Stimulated activated CD8-positive, alpha-beta memory T cell treated with anti-CD3 and anti-CD28 coated beads, Interleukin-15, amount 100 ng/mL, for 24 hours (primary cell): ENCODE measurements around the gene RAB3C.
"Not testable (repeated sequence)": the region's sequence is repeated elsewhere in the genome, so short reads cannot be mapped to it uniquely, and the experiment has no call there.

Experiments used
- DNase-seq: peaks from one replicate; pipeline ENCODE4 v3.0.0-alpha.2; 2020; ENCODE audit warnings: low read depth

Gene RAB3C, protein sequence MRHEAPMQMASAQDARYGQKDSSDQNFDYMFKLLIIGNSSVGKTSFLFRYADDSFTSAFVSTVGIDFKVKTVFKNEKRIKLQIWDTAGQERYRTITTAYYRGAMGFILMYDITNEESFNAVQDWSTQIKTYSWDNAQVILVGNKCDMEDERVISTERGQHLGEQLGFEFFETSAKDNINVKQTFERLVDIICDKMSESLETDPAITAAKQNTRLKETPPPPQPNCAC

DNA sequence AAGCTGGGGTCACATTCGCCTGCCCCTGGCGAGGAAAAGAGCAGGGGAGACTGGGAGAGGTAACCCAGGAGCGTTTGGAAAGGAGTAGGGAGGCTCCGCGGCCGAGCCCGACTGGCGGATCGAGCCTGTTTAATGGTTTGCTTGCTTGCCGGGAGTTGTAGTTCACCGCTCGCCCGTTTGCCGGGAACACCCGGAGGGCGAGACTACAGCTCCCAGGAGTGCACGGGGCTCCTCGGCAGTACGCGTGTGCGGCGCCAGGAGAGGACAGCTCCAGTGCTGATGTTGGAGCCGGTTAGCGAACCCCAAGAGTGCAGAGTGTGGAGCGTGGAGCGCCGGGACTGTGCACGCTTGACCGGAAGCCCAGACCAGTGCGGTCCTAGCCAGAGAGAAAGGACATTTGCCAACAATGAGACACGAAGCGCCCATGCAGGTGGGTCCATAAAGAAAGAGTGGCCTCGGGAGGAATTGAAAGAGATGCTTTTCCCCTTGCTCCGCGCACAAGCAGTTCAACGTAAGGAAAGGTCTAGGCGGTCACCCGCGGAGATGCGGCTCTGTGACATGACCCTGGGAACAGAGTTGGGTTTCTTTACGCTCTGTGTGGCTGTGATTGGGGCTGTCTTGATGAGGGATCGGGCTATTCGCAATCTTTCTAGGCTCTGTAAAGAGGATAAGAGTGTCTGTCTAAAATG, at the start of gene RAB3C:
RAB3C (plus strand) TSS at position 273 of the 689 bp plus-strand sequence; CDS start at position 407, 134 bp downstream.
- DNase-seq, result peak; percentile 2

DNA sequence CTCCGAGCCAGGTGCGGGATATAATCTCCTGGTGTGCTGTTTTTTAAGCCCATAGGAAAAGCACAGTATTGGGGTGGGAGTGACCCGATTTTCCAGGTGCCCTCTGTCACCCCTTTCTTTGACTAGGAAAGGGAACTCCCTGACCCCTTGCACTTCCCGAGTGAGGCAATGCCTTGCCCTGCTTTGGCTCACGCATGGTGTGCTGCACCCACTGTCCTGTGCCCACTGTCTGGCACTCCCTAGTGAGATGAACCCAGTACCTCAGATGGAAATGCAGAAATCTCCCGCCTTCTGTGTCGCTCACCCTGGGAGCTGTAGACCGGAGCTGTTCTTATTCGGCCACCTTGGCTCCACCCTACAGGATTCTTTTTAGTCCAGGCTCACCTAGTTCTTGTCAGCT, 40.9 kb upstream of the RAB3C start:
- not testable (repeated sequence) for DNase-seq

DNA sequence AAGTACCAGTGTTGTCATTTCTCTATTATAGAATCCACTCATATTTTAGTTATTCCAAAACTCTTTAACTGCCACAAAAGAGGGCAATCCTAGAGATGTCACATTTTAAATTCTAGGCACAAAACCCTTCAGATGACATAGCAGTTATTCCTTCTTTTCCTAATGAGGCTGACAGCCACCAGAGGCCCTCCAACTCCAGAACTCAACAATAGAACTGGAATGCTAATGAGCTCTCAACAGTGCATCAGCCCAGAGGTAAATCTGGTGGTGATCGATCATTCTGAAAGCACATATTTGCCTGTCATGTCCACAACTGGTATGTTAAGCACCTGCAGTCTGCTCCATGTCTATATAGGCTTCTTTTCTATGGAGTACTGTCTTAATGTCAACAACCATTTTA, 40.2 kb upstream of the RAB3C start:
- DNase-seq, result no peak

DNA sequence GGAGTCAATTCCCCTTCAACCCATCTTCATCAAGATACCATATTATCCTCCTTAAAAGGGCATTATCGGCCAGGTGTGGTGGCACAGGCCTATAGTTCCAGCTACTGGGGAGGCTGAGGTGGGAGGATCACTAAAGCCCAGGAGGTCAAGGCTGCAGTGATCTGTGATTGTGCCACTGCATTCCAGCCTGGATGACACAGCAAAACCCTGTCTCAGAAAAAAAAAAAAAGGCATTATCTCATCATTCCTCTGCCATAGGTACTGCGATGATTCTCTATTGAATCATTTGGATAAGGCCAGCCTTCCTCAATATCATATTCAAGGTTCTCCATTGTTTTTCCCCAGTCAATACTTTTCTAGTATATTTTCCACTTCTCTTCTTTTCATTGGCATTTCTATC, 39.2 kb upstream of the RAB3C start:
- no peak for DNase-seq

DNA sequence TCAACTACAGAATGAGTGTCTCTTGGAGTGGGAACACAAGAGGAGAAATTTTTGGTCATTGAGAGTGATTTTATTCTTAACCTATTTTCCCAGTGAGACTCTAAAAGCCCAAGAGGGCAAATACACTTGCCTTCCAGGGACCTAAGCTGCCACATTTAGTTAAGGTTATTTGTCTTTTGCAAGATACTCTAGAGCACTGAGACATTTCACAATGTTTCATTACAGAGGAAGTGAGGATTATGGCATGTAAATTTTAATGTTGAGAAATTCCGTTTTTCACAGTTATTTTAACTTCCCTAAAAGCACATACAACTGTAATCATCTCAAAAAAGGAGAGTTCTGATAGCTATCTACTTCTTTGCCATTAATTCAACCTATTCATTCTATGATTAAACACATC, 38.7 kb upstream of the RAB3C start:
- DNase-seq, result no peak

DNA sequence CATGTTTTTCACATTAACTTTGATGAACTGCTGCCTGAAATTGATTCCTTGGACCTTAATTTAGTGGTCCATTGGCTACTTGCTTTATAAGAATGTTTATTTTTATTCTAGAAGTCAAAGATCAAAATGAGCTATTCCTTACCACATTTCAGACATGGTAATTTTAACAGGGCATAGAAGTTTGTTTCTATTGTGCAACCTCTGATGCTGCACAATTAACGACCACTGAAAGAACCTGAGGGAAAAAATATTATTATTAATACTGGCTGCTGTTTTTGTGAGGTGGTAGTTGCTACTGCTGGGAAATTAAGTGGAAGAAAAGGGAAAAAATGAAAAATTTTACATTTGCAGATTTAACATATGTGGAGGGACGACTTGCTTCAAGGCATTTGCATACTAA, 37.9 kb upstream of the RAB3C start:
- DNase-seq, result no peak

DNA sequence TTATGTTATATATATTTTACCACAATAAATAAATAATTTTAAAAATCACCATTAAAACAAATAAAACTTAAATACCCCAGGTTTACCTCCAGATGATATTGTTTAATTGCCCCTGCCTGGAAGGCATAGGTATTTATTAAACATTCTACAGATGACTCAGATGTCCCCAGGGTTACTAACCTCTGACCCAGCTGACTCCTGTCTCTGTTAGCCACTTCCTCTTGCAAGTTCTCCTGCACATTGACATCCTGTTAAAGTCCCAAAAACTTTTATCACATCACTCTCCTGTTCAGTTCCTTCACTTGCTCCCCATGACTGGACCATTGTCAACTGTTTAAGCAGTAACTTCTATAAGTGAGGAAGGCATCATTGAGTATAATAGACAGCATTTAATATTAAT, 37.0 kb upstream of the RAB3C start:
- no peak for DNase-seq

DNA sequence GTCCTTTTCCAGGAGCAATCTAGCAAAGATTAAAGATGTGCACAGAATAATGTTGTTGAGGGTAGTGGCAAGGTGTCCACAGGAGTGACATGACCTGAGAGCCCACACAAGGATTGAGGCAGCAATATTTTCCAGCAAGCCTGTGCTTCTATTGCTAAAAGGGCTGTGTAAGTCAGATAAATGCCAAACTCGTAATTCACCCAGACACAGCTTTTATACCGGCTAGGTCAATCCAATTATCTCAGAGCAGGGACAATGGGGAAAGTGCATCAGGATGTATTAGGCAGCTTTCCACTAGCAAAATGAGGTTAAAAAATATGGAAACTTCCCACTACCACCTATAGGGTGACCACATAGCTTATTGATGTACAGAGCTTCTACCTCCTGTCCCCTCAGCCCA, 34.8 kb upstream of the RAB3C start:
- DNase-seq, result no peak

DNA sequence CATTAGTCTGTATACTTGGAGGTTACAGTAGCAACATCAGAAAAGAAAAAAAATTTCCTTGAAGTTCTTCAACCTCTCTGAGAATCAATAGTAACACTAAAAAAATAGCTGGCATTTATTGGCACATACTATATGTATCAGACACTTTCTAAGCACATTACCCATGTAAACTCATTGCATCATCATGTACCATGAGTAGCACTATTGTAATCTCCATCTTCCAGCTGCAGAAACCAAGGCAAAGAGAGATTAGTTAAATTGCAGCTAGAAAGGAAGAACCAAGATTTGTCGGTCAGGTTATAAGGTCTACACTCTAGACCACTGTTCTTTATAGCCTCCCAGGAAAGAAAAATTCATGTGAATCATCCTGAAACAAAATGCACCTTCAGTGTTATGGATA, 31.4 kb upstream of the RAB3C start:
- no peak for DNase-seq

DNA sequence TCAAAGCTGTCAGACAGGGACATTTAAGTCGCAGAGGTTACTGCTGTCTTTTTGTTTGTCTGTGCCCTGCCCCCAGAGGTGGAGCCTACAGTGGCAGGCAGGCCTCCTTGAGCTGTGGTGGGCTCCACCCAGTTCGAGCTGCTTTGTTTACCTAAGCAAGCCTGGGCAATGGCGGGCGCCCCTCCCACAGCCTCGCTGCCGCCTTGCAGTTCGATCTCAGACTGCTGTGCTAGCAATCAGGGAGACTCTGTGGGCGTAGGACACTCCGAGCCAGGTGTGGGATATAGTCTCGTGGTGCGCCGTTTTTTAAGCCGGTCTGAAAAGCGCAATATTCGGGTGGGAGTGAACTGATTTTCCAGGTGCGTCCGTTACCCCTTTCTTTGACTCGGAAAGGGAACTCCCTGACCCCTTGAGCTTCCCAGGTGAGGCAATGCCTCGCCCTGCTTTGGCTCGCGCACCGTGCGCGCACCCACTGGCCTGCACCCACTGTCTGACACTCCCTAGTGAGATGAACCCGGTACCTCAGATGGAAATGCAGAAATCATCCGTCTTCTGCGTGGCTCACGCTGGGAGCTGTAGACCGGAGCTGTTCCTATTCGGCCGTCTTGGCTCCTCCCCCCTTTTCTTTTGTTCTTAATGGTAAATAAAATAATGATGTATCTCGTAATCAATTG, 25.1 kb upstream of the RAB3C start:
- not testable (repeated sequence) for DNase-seq

DNA sequence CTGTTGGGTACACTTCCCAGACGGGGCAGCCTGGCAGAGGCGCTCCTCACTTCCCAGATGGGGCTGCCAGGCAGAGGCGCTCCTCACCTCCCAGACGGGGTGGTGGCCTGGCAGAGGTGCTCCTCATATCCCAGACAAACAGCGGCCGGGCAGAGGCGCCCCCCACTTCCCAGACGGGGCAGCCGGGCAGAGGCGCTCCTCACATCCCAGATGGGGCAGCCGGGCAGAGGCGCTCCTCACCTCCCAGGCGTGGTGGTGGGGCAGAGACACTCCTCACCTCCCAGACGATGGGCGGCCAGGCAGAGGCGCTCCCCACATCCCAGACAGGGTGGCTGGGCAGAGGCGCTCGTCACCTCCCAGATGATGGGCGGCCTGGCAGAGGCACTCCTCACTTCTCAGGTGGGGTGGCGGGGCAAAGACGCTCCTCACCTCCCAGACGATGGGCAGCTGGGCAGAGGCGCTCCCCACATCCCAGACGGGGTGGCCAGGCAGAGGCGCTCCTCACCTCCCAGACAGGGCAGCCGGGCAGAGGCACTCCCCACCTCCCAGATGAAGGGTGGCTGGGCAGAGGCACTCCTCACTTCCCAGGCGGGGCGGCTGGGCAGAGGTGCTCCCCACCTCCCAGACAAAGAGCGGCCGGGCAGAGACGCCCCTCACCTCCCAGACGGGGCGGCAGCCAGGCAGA, 19.7 kb upstream of the RAB3C start:
- not testable (repeated sequence) for DNase-seq

DNA sequence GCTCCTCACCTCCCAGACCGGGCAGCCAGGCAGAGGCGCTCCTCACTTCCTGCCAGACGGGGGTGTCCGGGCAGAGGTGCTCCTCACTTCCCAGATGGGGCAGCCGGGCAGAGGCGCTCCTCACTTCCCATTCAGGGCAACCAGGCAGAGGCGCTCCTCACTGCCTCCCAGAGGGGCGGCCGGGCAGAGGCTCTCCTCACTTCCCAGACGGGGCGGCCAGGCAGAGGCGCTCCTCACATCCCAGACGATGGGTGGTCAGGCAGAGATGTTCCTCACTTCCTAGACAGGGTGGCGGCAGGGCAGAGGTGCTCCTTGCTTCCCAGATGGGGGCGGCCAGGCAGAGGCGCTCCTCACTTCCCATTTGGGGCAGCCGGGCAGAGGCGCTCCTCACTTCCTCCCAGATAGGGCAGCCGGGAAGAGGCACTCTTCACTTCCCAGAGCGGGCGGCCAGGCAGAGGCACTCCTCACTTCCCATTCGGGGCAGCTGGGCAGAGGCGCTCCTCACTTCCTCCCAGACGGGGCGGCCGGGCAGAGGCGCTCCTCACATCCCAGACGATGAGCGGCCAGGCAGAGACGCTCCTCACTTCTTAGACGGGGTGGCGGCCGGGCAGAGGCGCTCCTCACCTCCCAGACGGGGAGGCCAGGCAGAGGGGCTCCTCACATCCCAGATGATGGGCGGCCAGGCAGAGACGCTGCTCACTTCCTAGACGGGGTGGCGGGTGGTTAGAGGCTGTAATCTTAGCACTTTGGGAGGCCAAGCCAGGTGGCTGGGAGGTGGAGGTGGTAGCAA, 18.6 kb upstream of the RAB3C start:
- DNase-seq, result not testable (repeated sequence)

DNA sequence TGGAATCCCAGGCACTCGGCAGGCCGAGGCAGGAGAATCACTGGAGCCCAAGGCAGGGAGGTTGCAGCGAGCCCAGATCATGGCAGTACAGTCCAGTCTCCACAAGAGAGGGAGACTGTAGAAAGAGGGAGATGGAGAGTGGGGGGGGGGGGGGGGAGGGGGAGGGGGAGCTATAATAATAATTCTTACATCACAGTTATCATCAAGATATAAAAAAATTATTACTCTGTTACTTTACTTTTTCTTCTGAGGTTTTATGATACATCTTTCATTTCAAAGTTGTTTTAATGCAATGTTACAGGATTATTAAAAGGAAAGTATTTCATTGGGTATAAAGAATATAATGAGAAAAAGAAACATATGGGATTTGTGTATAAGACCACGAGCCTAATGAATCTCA, 17.8 kb upstream of the RAB3C start:
- no peak for DNase-seq

DNA sequence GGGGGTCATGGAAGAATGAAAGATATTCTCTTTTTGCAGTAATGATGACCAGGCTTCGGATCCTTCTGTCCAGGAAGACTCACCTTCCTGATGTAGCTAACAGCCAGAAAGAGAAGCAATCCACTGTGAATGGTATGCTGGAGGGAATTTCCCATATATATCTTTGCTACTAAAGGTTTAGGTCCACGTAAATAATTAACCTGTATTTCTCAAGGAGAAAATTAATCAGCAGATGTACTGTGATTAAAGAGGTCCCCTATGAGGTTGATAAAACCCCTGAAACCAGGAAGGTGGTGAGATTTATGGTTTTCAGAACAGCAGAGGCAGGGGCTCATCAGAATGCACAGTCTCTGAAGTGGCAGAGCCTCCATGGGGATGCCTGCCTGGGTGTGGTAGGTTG, 11.4 kb upstream of the RAB3C start:
- no peak for DNase-seq

DNA sequence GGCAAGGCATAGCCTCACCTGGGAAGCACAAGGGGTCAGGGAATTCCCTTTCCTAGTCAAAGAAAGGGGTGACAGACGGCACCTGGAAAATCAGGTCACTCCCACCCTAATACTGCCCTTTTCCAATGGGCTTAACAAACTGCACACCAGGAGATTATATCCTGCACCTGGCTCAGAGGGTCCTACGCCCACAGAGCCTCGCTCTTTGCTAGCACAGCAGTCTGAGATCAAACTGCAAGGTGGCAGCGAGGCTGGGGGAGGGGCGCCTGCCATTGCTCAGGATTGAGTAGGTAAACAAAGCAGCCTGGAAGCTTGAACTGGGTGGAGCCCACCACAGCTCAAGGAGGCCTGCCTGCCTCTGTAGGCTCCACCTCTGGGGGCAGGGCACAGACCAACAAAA, 9.9 kb upstream of the RAB3C start:
- not testable (repeated sequence) for DNase-seq

DNA sequence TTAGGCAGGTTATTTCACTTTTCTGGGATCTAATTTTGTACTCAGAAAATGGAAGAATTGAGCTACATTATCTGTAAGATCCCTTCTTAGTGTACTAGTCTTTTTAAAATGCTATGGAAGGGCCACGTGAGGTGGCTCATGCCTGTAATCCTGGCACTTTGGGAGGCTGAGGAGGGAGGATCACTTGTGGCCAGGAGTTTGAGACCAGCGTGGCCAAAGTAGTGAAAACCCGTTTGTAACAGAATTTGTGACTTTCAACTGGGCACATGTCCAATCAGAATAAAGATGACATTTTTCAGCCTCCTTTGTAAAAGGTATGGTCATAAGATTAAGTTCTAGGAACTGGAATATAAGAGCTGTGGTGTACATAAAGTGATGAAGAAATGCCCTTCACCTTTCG, 3.1 kb upstream of the RAB3C start:
- DNase-seq, result no peak

DNA sequence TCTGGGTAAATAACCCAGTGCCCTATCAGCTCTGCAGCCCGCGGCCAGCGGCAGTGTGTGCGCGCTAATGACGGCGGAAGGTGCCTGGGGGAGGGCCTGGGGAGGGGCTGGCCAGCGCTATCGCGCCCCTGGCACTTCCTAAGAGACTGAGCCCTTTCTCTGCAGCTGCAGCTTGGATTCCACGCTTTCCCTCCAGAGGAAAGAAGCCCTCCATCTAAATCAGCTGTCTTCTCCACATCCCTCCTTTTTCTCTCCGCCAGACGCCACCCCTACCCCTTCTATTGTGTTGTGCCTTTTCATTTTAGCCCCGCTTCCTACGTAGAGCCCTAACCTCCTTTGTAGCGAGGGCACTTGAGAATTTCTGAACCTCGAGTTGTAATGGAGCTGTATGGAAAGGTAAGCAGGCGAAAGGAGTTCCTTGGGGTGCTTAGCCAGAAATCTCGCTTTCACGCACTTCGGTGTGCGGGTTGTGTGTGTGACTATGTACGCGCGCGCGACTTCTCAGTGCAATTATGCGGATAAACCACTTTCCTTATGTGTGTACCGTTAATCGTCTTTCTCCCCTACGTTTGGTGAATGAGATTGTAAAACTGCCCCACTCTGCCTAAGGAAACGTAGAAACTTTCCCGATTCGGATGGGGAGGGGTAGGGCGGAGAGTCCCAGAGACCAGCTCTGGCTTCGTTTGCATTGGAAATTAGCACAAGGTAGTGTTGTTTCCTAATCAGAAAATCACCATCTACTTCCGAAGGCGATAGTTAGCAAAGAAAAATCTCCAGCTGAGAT, 664 bp upstream of the RAB3C start:
- DNase-seq, result no peak

DNA sequence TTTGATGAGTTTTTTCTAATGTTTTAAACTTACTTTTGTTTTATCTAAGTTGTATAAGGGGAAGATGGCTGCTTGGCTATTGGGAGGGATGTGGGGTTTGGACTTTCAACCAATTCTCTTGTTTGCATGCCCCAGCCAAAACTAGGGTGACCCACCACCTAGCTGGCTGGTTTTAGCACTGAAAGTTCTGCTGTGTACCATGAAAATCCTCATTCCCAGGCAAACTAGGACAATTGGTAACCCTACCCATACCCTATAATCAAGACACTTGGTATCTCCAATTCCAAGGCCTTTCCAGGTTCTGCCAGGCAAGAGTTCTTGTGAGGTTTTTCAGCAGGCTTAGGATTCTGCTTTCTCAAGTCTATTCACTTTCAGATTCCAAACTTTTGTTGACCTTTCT, 13.1 kb downstream of the RAB3C start:
- no peak for DNase-seq

DNA sequence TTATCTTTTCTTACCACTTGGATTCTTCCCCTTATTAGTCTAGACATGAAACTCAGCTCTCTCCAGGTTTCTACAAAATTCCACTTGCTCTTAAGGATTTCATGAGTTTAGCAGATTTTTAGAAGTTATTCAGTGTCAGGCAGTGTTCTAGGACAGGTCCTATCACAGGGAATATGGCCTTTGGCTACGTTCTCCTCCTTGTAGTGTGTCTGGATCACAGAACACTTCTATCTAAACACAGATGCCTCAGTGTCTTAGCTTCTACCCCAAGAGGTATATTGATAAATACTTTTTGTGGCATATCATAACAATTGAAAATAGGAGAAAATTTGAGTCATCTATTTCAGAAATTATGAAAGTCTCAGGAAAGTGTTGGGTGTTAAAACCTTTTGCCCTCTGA, 15.6 kb downstream of the RAB3C start:
- DNase-seq, result no peak

DNA sequence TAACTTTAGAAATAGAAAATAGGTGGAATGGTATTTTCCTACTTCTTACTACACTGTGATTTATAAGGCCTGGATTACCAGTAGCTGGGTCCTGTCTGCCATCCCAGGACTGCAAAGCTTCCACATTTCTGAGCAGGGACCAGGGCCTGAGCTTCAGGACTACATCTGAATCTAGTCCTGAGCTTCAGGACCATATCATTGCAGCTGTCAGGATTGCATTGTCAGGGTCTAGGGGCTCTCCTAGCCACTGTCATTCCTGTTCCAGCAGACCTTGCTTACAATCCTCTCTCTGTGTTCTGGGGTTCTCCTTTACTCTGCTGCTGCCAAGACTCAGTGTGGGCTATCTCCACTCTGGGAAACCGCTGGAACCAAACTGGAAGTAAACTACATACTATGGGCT, 16.3 kb downstream of the RAB3C start:
- DNase-seq, result no peak

DNA sequence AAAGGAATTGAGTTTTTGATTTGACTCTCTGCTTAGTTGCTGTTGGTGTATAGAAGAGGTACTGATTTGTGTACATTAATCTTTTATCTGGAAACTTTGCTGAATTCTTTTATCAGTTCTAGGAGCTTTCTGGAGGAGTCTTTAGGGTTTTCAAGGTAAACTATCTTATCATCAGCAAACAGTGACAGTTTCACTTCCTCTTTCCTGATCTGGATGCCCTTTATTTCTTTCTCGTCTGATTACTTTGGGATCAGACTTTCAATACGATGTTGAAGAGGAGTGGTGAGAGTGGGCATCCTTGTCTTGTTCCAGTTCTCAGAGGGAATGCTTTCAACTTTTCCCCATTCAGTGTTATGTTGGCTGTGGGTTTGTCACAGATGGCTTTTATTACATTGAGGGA, 17.7 kb downstream of the RAB3C start:
- DNase-seq, result not testable (repeated sequence)
